Measurements from ENCODE around the gene PARD3B.

PARD3B gene

GRCh38 chr2:204974487-204974886 is 429.2 kb downstream of the PARD3B start:
- no peak for DNase-seq
- TF ChIP-seq GATA1 (IDR thresholded peaks at IDR 0.05; ENCODE audit: low read depth, low read length) (no peak), POLR2A (IDR thresholded peaks at IDR 0.05; ENCODE audit: low read length) (no peak)

GRCh38 chr2:204977914-204978313 is 432.6 kb downstream of the PARD3B start:
- TF ChIP-seq POLR2A (IDR thresholded peaks at IDR 0.05; ENCODE audit: low read length) (no peak), GATA1 (IDR thresholded peaks at IDR 0.05; ENCODE audit: low read depth, low read length) (no peak)
- no peak for DNase-seq

- no peak for TF ChIP-seq GATA1 (IDR thresholded peaks at IDR 0.05; ENCODE audit: low read depth, low read length)
- TF ChIP-seq POLR2A (IDR thresholded peaks at IDR 0.05; ENCODE audit: low read length), result no peak
- DNase-seq, result peak; percentile 39 to 53
Observed at GRCh38 chr2:204982303-204982702, 437.0 kb downstream of the PARD3B start.

- DNase-seq, result no peak
- no peak for TF ChIP-seq GATA1 (IDR thresholded peaks at IDR 0.05; ENCODE audit: low read depth, low read length)
- TF ChIP-seq POLR2A (IDR thresholded peaks at IDR 0.05; ENCODE audit: low read length), result no peak
Observed at GRCh38 chr2:204984518-204984917, 439.2 kb downstream of the PARD3B start.

- DNase-seq, result no peak
- TF ChIP-seq POLR2A (IDR thresholded peaks at IDR 0.05; ENCODE audit: low read length) (no peak), GATA1 (IDR thresholded peaks at IDR 0.05; ENCODE audit: low read depth, low read length) (no peak)
Observed at GRCh38 chr2:204986641-204987040, 441.4 kb downstream of the PARD3B start.

GRCh38 chr2:204988836-204989235 is 443.6 kb downstream of the PARD3B start:
- TF ChIP-seq POLR2A (IDR thresholded peaks at IDR 0.05; ENCODE audit: low read length), result no peak
- TF ChIP-seq GATA1 (IDR thresholded peaks at IDR 0.05; ENCODE audit: low read depth, low read length), result no peak

GRCh38 chr2:204989877-204990276 is 444.6 kb downstream of the PARD3B start:
- DNase-seq, result no peak
- TF ChIP-seq GATA1 (IDR thresholded peaks at IDR 0.05; ENCODE audit: low read depth, low read length), result no peak
- TF ChIP-seq POLR2A (IDR thresholded peaks at IDR 0.05; ENCODE audit: low read length), result no peak

More at GRCh38 chr2:204988836-204989235, 443.6 kb downstream of the PARD3B start:
- no peak for DNase-seq

GRCh38 chr2:205001300-205001966 is 456.2 kb downstream of the PARD3B start:
- TF ChIP-seq POLR2A (IDR thresholded peaks at IDR 0.05; ENCODE audit: low read length) (no peak), GATA1 (IDR thresholded peaks at IDR 0.05; ENCODE audit: low read depth, low read length) (no peak)
- no peak for DNase-seq

- TF ChIP-seq GATA1 (IDR thresholded peaks at IDR 0.05; ENCODE audit: low read depth, low read length) (no peak), POLR2A (IDR thresholded peaks at IDR 0.05; ENCODE audit: low read length) (no peak)
- no peak for DNase-seq
Observed at GRCh38 chr2:205002390-205002789, 457.1 kb downstream of the PARD3B start.

- no peak for DNase-seq
- TF ChIP-seq POLR2A (IDR thresholded peaks at IDR 0.05; ENCODE audit: low read length), result no peak
- no peak for TF ChIP-seq GATA1 (IDR thresholded peaks at IDR 0.05; ENCODE audit: low read depth, low read length)
Observed at GRCh38 chr2:205003288-205003687, 458.0 kb downstream of the PARD3B start.

GRCh38 chr2:205010196-205010595 is 464.9 kb downstream of the PARD3B start:
- no peak for TF ChIP-seq POLR2A (IDR thresholded peaks at IDR 0.05; ENCODE audit: low read length)
- TF ChIP-seq GATA1 (IDR thresholded peaks at IDR 0.05; ENCODE audit: low read depth, low read length), result no peak
- DNase-seq, result no peak

GRCh38 chr2:205011031-205011430 is 465.8 kb downstream of the PARD3B start:
- no peak for DNase-seq
- TF ChIP-seq GATA1 (IDR thresholded peaks at IDR 0.05; ENCODE audit: low read depth, low read length), result no peak
- no peak for TF ChIP-seq POLR2A (IDR thresholded peaks at IDR 0.05; ENCODE audit: low read length)

GRCh38 chr2:205012961-205013360 is 467.7 kb downstream of the PARD3B start:
- TF ChIP-seq GATA1 (IDR thresholded peaks at IDR 0.05; ENCODE audit: low read depth, low read length), result no peak
- no peak for TF ChIP-seq POLR2A (IDR thresholded peaks at IDR 0.05; ENCODE audit: low read length)
- no peak for DNase-seq

- TF ChIP-seq POLR2A (IDR thresholded peaks at IDR 0.05; ENCODE audit: low read length) (no peak), GATA1 (IDR thresholded peaks at IDR 0.05; ENCODE audit: low read depth, low read length) (no peak)
- no peak for DNase-seq
Observed at GRCh38 chr2:205013586-205013985, 468.3 kb downstream of the PARD3B start.

- TF ChIP-seq GATA1 (IDR thresholded peaks at IDR 0.05; ENCODE audit: low read depth, low read length) (no peak), POLR2A (IDR thresholded peaks at IDR 0.05; ENCODE audit: low read length) (no peak)
- DNase-seq, result peak in 1 of 2 experiments; percentile 5
Observed at GRCh38 chr2:205014201-205014600, 468.9 kb downstream of the PARD3B start.

Measured in erythroblast (primary cell).